ENCODE measurements around the gene ZNF366. TPM values are rescaled to one million over a fixed set of nuclear protein-coding genes. Genes with fewer than 3 reads are reported as not detected.

The ZNF366 gene
- total and polyA plus RNA-seq, 10 donors, result 0.26 to 19.8 (median 9.4) TPM

DNA sequence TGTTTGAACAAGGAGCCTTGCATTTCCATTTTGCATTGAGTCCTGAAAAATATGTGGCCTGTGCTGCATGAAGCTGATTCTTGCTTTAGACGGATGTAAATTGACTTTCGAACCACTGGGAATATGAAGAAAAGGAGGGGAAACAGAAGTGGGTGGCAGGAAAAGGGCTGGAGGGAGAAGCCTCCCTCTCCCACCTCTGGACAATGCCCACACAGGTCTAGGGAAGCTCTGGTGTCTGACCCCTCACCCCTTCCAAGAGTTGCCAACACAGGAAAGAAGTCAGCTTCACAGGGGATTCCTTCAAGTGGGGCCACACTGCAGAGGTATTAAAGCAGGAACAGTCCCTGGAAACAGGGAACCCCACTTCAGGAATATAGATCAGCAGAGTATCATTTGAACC, 52.2 kb downstream of the ZNF366 start:
- TF ChIP-seq CTCF (IDR thresholded peaks at IDR 0.05 in 8 of 11, conservative IDR thresholded peaks at IDR 0.05 in 3 of 11) (no peak), POLR2AphosphoS5 (IDR thresholded peaks at IDR 0.05) (peak in 1 of 3 donors; percentile 15)
- H3K4me3 ChIP-seq, result no peak overlapping the region
- H3K27me3 ChIP-seq (replicated peaks in 1 of 7), result no peaks in the 10 kb centered on the region
- H3K27ac ChIP-seq, result peak overlapping the region in 6 of 8 donors; percentile 17 to 92 (median 42)
- H3K4me1 ChIP-seq, result peaks cover 30 to 72% (median 47%) of the 10 kb centered on the region in 6 donors
- WGBS, 5 donors, result 65 to 82% (median 79%) methylated on average over 2 of the region's 2 CpGs
- DNase-seq, result no peak
- intact Hi-C loops (cut with DNase I; ENCODE audit: low total_unique reads), result loop anchor here (10.0 kb wide), 1 partner anchor 50 kb away; the partner anchor contains the start of gene ZNF366
- H3K9me3 ChIP-seq, result no peaks in the 10 kb centered on the region
- peaks cover 0 to 46% (median 0%) of the 10 kb centered on the region in 6 donors for H3K36me3 ChIP-seq

- H3K9me3 ChIP-seq, result no peaks in the 10 kb centered on the region
- TF ChIP-seq POLR2AphosphoS5 (IDR thresholded peaks at IDR 0.05), result no peak
- TF ChIP-seq POLR2A (IDR thresholded peaks at IDR 0.05), result no peak
- no peak for TF ChIP-seq CTCF (IDR thresholded peaks at IDR 0.05 in 8 of 11, conservative IDR thresholded peaks at IDR 0.05 in 3 of 11)
- no peak for DNase-seq
- H3K4me3 ChIP-seq, result no peak overlapping the region
- H3K27ac ChIP-seq, result peak overlapping the region; percentile 83 to 92 (median 88)
- WGBS, 5 donors, result 57 to 88% (median 76%) methylated on average over 4 of the region's 4 CpGs
- peaks cover 30 to 63% (median 47%) of the 10 kb centered on the region in 6 donors for H3K4me1 ChIP-seq
- no peaks in the 10 kb centered on the region for H3K27me3 ChIP-seq (replicated peaks in 1 of 7)
- peaks cover 0 to 53% (median 0%) of the 10 kb centered on the region in 6 donors for H3K36me3 ChIP-seq
- intact Hi-C loops (cut with DNase I; ENCODE audit: low total_unique reads), result loop anchor here (10.0 kb wide), 1 partner anchor 51 kb away; the partner anchor contains the start of gene ZNF366
Observed at GRCh38 chr5:72453246-72453775, 53.9 kb downstream of the ZNF366 start.

GRCh38 chr5:72452515-72453245, 54.5 kb downstream of the ZNF366 start:
- WGBS, 5 donors, result 44 to 66% (median 57%) methylated on average over 9 of the region's 9 CpGs
- intact Hi-C loops (cut with DNase I; ENCODE audit: low total_unique reads), result loop anchor here (10.0 kb wide), 1 partner anchor 52 kb away; the partner anchor contains the start of gene ZNF366
- Histone ChIP-seq H3K36me3 (peaks cover 0 to 53% (median 0%) of the 10 kb centered on the region in 6 donors), H3K4me3 (peak overlapping the region in 1 of 8 donors; percentile 15), H3K27ac (peak overlapping the region; percentile 83 to 92 (median 88)), H3K9me3 (no peaks in the 10 kb centered on the region), H3K4me1 (peaks cover 30 to 62% (median 47%) of the 10 kb centered on the region in 6 donors), H3K27me3 (replicated peaks in 1 of 7) (no peaks in the 10 kb centered on the region)
- no peak for DNase-seq
- TF ChIP-seq POLR2A (IDR thresholded peaks at IDR 0.05) (no peak), CTCF (IDR thresholded peaks at IDR 0.05 in 8 of 11, conservative IDR thresholded peaks at IDR 0.05 in 3 of 11) (no peak), POLR2AphosphoS5 (IDR thresholded peaks at IDR 0.05) (no peak)
